OCI-LY7 (cell line): ENCODE results near the gene CLEC16A. TPM values are rescaled to one million over a fixed set of nuclear protein-coding genes. Genes with fewer than 3 reads are reported as not detected.

Source experiments
- BruUV-seq: library from RNA; stranded (reverse); fragments of 400-500 nt; replicated peaks from 2 replicates; lab custom pipeline; 2021; lab: Mats Ljungman, UMichigan
- CTCF ChIA-PET: fragments of 300-600 bp; sonication (Branson Sonifier 250); formaldehyde crosslinking; loops from one replicate; lab custom pipeline; 2022; ENCODE audit warnings: antibody characterized with exemption; ENCODE audit not compliant: unreplicated experiment; lab: Charles Lee
- POLR2A ChIA-PET: fragments of 300-600 bp; sonication (Branson Sonifier 250); formaldehyde crosslinking; loops from one replicate; lab custom pipeline; 2022; ENCODE audit warnings: antibody characterized with exemption; lab: Charles Lee
- DNase-seq: peaks from one replicate; pipeline ENCODE4 v3.0.0-alpha.2; 2015; ENCODE audit warnings: low spot score
- H2AFZ ChIP-seq: fragments of 200-600 bp; sonication (generic), shearing (Covaris generic); 2 replicates; pipeline ENCODE4 v1.6.1; 2014; ENCODE audit warnings: mild to moderate bottlenecking, antibody characterized with exemption, low read length, moderate library complexity
- H3K27ac ChIP-seq: fragments of 200-600 bp; sonication (generic); 2 replicates; pipeline ENCODE4 v1.5.1; 2014; ENCODE audit warnings: mixed run types, low read depth, mild to moderate bottlenecking, moderate library complexity, low read length, inconsistent platforms; ENCODE audit not compliant: poor library complexity, severe bottlenecking
- H3K36me3 ChIP-seq: fragments of 200-600 bp; sonication (generic); 2 replicates; pipeline ENCODE4 v1.6.1; 2014; ENCODE audit warnings: mild to moderate bottlenecking, antibody characterized with exemption, low read length, moderate library complexity, mixed read lengths; ENCODE audit not compliant: insufficient read depth
- H3K4me1 ChIP-seq: fragments of 200-600 bp; sonication (generic); 2 replicates; pipeline ENCODE4 v1.5.1; 2014; ENCODE audit warnings: mild to moderate bottlenecking, low read length; ENCODE audit not compliant: insufficient read depth, poor library complexity, severe bottlenecking
- H3K4me2 ChIP-seq: fragments of 200-600 bp; sonication (generic); 2 replicates; pipeline ENCODE4 v1.6.1; 2014; ENCODE audit warnings: mild to moderate bottlenecking, low read length
- H3K4me3 ChIP-seq: fragments of 200-600 bp; sonication (generic); 2 replicates; pipeline ENCODE4 v1.5.1; 2014; ENCODE audit warnings: mild to moderate bottlenecking, low read depth, low read length; ENCODE audit not compliant: poor library complexity, severe bottlenecking
- H3K79me2 ChIP-seq: fragments of 200-600 bp; sonication (generic); 2 replicates; pipeline ENCODE4 v1.6.1; 2016; ENCODE audit warnings: low read depth, mild to moderate bottlenecking, low read length, moderate library complexity, mixed read lengths; ENCODE audit not compliant: insufficient read depth
- H3K9me2 ChIP-seq: fragments of 200-600 bp; sonication (generic); 2 replicates; pipeline ENCODE4 v1.6.1; 2016; ENCODE audit warnings: mild to moderate bottlenecking, low read length, mixed read lengths; ENCODE audit not compliant: insufficient read depth
- H3K9me3 ChIP-seq: fragments of 200-600 bp; sonication (generic); 2 replicates; pipeline ENCODE4 v1.6.1; 2014; ENCODE audit warnings: mild to moderate bottlenecking, mixed run types, low read length, mixed read lengths
- H4K20me1 ChIP-seq: fragments of 200-600 bp; sonication (generic); 2 replicates; pipeline ENCODE4 v1.6.1; 2014; ENCODE audit warnings: mild to moderate bottlenecking, antibody characterized with exemption, low read length, moderate library complexity, mixed read lengths; ENCODE audit not compliant: insufficient read depth
- CTCF ChIP-seq: fragments of 200-600 bp; sonication (generic); conservative IDR thresholded peaks from 2 replicates; pipeline ENCODE4 v1.5.1; 2014; ENCODE audit warnings: mild to moderate bottlenecking, antibody characterized with exemption, low read length, moderate library complexity, mixed read lengths
- EZH2phosphoT487 ChIP-seq: fragments of 200-600 bp; sonication (generic); IDR thresholded peaks from 2 replicates; pipeline ENCODE4 v1.6.1; 2018; ENCODE audit warnings: low read depth, borderline replicate concordance, mild to moderate bottlenecking, mixed run types, antibody characterized with exemption, low read length, moderate library complexity, mixed read lengths
- intact Hi-C: fragments of 100-400 bp; cut with micrococcal nuclease; formaldehyde crosslinking; loops from one replicate; pipeline ENCODE4 v1.10.0; 2022; ENCODE audit not compliant: unreplicated experiment
- total RNA-seq, 2 experiments: library from RNA; depleted of rRNA in 1 of 2; stranded (reverse); fragments of >200 nt in 1 of 2; shearing (Covaris generic) in 1 of 2; gene quantifications; 2 replicates each; pipeline ENCODE4 v1.2.3, GENCODE V29; 2014 to 2022

Gene CLEC16A
- total RNA-seq, 2 experiments from 2014 or later = 26.2 to 50.9 TPM

GRCh38 chr16:11171448-11171709 is 227.0 kb downstream of the CLEC16A start:
- intact Hi-C loops = no loop called here
- H3K36me3 ChIP-seq = peaks cover 20% of the 10 kb centered on the region; the same call in 1 of the 2 replicates
- no peaks in the 10 kb centered on the region for H3K4me1 ChIP-seq
- BruUV-seq = no TSS peak
- no peaks in the 10 kb centered on the region for H3K79me2 ChIP-seq
- H3K4me3 ChIP-seq = no peak overlapping the region
- H3K9me2 ChIP-seq = no peaks in the 10 kb centered on the region
- no peak overlapping the region for H3K27ac ChIP-seq
- no peak overlapping the region for H2AFZ ChIP-seq
- H4K20me1 ChIP-seq = no peaks in the 10 kb centered on the region
- no peak for TF ChIP-seq EZH2phosphoT487
- POLR2A ChIA-PET = no interaction called here
- CTCF ChIA-PET = no interaction called here
- no peak overlapping the region for H3K4me2 ChIP-seq
- no peak for DNase-seq
- no peaks in the 10 kb centered on the region for H3K9me3 ChIP-seq

- no peak overlapping the region for H3K4me3 ChIP-seq
- no peaks in the 10 kb centered on the region for H3K4me1 ChIP-seq
- peaks cover 15% of the 10 kb centered on the region; the same call in 1 of the 2 replicates for H3K36me3 ChIP-seq
- no peaks in the 10 kb centered on the region for H4K20me1 ChIP-seq
- TF ChIP-seq CTCF = no peak
- TF ChIP-seq EZH2phosphoT487 = no peak
- H3K27ac ChIP-seq = no peak overlapping the region
- no peak overlapping the region for H3K4me2 ChIP-seq
- intact Hi-C loops = no loop called here
- no peaks in the 10 kb centered on the region for H3K9me3 ChIP-seq
- H2AFZ ChIP-seq = no peak overlapping the region
- BruUV-seq = no TSS peak
- H3K79me2 ChIP-seq = no peaks in the 10 kb centered on the region
- ChIA-PET POLR2A (no interaction called here), CTCF (no interaction called here)
- H3K9me2 ChIP-seq = no peaks in the 10 kb centered on the region
- no peak for DNase-seq
Observed at GRCh38 chr16:11171757-11172299, 227.5 kb downstream of the CLEC16A start.

GRCh38 chr16:11173426-11173825 is 229.1 kb downstream of the CLEC16A start:
- Histone ChIP-seq H3K27ac (no peak overlapping the region), H2AFZ (no peak overlapping the region), H3K4me2 (no peak overlapping the region), H3K4me1 (no peaks in the 10 kb centered on the region), H3K79me2 (no peaks in the 10 kb centered on the region), H3K9me3 (no peaks in the 10 kb centered on the region), H4K20me1 (no peaks in the 10 kb centered on the region), H3K36me3 (peaks cover 8% of the 10 kb centered on the region; the same call in 1 of the 2 replicates), H3K4me3 (no peak overlapping the region), H3K9me2 (no peaks in the 10 kb centered on the region)
- ChIA-PET CTCF (no interaction called here), POLR2A (no interaction called here)
- TF ChIP-seq CTCF = no peak
- no peak for TF ChIP-seq EZH2phosphoT487
- intact Hi-C loops = no loop called here
- DNase-seq = no peak
- BruUV-seq = no TSS peak
